Body of pancreas (tissue), 4 donors: ENCODE measurements around the gene MFSD11. TPM values are rescaled to one million over a fixed set of nuclear protein-coding genes. Genes with fewer than 3 reads are reported as not detected.

Experiments used
- ATAC-seq: fragments of 150-250 bp; one replicate; pipeline ENCODE4 v1.9.1; 2016
- DNase-seq, 4 donors: peaks; one replicate each; pipeline ENCODE4 v3.0.0-alpha.2; 2019
- H3K27ac ChIP-seq, 4 donors: fragments of 200-600 bp; sonication (generic); 1 replicate in 3 of 4; 2 replicates in 1 of 4; pipeline versions ENCODE4 v1.5.1 to v1.6.1; 2016 to 2019; ENCODE audit warnings: mild to moderate bottlenecking in 1 of 4, mixed read lengths in 1 of 4, moderate library complexity in 1 of 4
- H3K27me3 ChIP-seq, 2 donors: fragments of 200-600 bp; sonication (generic); one replicate each; pipeline ENCODE4 v1.6.0; 2016; ENCODE audit warnings: mild to moderate bottlenecking in 1 of 2
- H3K36me3 ChIP-seq, 2 donors: fragments of 200-600 bp; sonication (generic); replicated peaks in 1 of 2; 2 replicates each; pipeline ENCODE4 v1.5.1; 2016; ENCODE audit warnings: low read depth in 2 of 2; ENCODE audit not compliant: insufficient read depth in 1 of 2
- H3K4me1 ChIP-seq: fragments of 200-600 bp; sonication (generic); one replicate; pipeline ENCODE4 v1.6.0; 2016
- H3K4me3 ChIP-seq, 2 donors: fragments of 200-600 bp; sonication (generic); 1 replicate in 1 of 2; 2 replicates in 1 of 2; pipeline ENCODE4 v1.5.1; 2016 to 2019
- H3K9me3 ChIP-seq, 3 donors: fragments of 200-600 bp; sonication (generic); 1 replicate in 2 of 3; 2 replicates in 1 of 3; pipeline ENCODE4 v1.5.1; 2016
- CTCF ChIP-seq, 7 experiments: fragments of 450-650 bp in 4 of 7; fragments of 200-600 bp in 3 of 7; sonication (generic) in 3 of 7; IDR thresholded peaks; one replicate each; pipeline ENCODE4 v1.5.1; 2016 to 2019; ENCODE audit warnings: antibody characterized with exemption in 7 of 7
- POLR2A ChIP-seq, 3 donors: fragments of 450-650 bp; IDR thresholded peaks; one replicate each; pipeline ENCODE4 v1.6.1; 2016; ENCODE audit warnings: antibody characterized with exemption in 3 of 3, mild to moderate bottlenecking in 2 of 3
- WGBS, 2 donors: methylation state at CpG; one replicate each; pipeline ENCODE4 v1.1.5; 2017; 5-methylcytosine and 5-hydroxymethylcytosine counted together
- intact Hi-C: fragments of 100-400 bp; cut with DNase I; formaldehyde crosslinking; loops from one replicate; pipeline ENCODE4 v1.15.1; 2023
- total RNA-seq, 2 donors: library from RNA; depleted of rRNA; stranded (reverse); fragments of >200 nt; gene quantifications; one replicate each; pipeline ENCODE4 v1.1.0, GENCODE V29; 2016

MFSD11 gene
- total RNA-seq, 2 donors from 2014 or later, result 7.6 to 16.6 TPM

GRCh38 chr17:76748657-76749056 lies 10.7 kb downstream of the MFSD11 start:
- Histone ChIP-seq H3K36me3 (peaks cover 3 to 7% of the 10 kb centered on the region in 2 donors), H3K9me3 (no peaks in the 10 kb centered on the region), H3K4me3 (no peak overlapping the region), H3K4me1 (no peaks in the 10 kb centered on the region), H3K27me3 (no peaks in the 10 kb centered on the region), H3K27ac (no peak overlapping the region)
- TF ChIP-seq CTCF (IDR thresholded peaks at IDR 0.05), result no peak
- no peak for TF ChIP-seq POLR2A (IDR thresholded peaks at IDR 0.05)
- ATAC-seq (no peak), DNase-seq (no peak)
- intact Hi-C loops, result no loop called here
- 100% methylated on average over 1 of the region's 1 CpG for WGBS, 2 donors

- no peaks in the 10 kb centered on the region for H3K4me1 ChIP-seq
- ATAC-seq, result no peak
- H3K4me3 ChIP-seq, result no peak overlapping the region
- no peaks in the 10 kb centered on the region for H3K27me3 ChIP-seq
- H3K36me3 ChIP-seq, result peaks cover 0 to 2% of the 10 kb centered on the region in 2 donors
- TF ChIP-seq CTCF (IDR thresholded peaks at IDR 0.05), result no peak
- TF ChIP-seq POLR2A (IDR thresholded peaks at IDR 0.05), result no peak
- WGBS, 2 donors, result 87% methylated on average over 3 of the region's 3 CpGs
- no peaks in the 10 kb centered on the region for H3K9me3 ChIP-seq
- intact Hi-C loops, result no loop called here
- no peak for DNase-seq
- no peak overlapping the region for H3K27ac ChIP-seq
These were observed 13.6 kb downstream of the MFSD11 start for GRCh38 chr17:76751416-76751993.

DNA sequence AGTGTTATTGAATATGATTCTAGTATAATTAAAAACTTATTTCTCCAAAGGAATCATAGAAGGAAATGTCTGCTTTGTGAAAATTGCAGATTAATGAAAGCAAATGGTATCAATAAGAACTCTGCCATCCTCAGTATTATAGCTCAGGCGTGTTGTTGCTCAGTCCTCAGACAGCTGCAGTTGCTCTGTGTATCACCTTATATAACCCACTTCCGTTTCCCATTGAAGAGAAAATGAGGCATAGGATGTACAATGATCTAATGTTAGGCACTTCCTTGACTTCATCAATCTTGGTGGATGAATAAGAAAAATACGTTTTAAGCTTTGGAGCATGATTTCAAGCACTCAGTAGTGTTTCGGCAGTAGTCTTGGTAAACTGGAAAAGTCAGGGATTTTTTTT lies 14.1 kb downstream of the MFSD11 start:
- no peak for DNase-seq
- Histone ChIP-seq H3K4me1 (no peaks in the 10 kb centered on the region), H3K4me3 (no peak overlapping the region), H3K36me3 (peaks cover 0 to 2% of the 10 kb centered on the region in 2 donors), H3K9me3 (no peaks in the 10 kb centered on the region), H3K27me3 (no peaks in the 10 kb centered on the region), H3K27ac (no peak overlapping the region)
- intact Hi-C loops, result no loop called here
- TF ChIP-seq CTCF (IDR thresholded peaks at IDR 0.05), result no peak
- 85 to 97% methylated on average over 4 of the region's 4 CpGs for WGBS, 2 donors
- ATAC-seq, result no peak

DNA sequence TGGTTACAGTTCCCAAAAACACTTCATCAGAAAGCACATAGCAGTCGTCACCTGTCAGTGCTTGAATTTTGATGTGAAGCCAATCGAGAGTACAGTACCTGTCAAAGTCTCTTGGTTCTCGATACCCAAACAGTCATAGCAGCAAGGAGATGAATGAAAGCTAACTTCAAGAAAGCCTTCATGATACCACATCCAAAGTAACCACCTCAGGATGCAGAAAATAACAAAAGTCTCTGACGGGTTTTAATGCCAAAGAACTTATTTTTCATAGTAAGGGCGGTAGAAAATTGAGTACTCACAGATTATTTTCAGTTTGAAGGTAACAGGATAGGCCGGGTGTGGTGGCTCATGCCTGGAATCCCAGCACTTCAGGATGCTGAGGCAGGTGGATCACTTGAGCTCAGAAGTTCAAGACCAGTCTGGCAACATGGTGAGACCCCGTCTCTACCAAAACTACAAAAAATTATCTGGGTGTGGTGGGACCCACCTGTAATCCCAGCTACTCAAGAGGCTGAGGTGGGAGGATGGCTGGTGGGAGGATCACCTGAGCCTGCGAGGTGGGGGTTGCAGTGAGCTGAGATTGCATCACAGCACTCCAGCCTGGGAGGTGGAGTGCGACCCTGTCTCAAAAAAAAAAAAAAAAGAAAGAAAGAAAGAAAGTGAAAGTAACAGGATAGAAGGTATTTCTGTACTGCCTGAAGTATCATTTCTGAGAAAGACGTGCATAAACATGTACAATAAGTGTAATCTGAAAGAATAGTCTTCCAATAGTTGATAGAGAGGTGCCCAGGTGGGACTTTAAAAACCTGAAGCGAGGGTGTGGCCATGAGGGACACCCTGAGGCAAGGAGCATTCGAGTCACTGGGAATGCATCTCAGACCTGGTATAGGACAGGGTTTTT lies 15.4 kb downstream of the MFSD11 start:
- Histone ChIP-seq H3K9me3 (no peaks in the 10 kb centered on the region), H3K27me3 (no peaks in the 10 kb centered on the region), H3K27ac (no peak overlapping the region), H3K4me1 (no peaks in the 10 kb centered on the region), H3K4me3 (no peak overlapping the region), H3K36me3 (peaks cover 0 to 2% of the 10 kb centered on the region in 2 donors)
- TF ChIP-seq POLR2A (IDR thresholded peaks at IDR 0.05), result no peak
- TF ChIP-seq CTCF (IDR thresholded peaks at IDR 0.05), result no peak
- DNase-seq (no peak), ATAC-seq (no peak)
- 85 to 93% methylated on average over 12 of the region's 12 CpGs for WGBS, 2 donors
- intact Hi-C loops, result no loop called here
